ENCODE measurements around the gene TRAPPC4. TPM values are rescaled to one million over a fixed set of nuclear protein-coding genes. Genes with fewer than 3 reads are reported as not detected.
"Not testable (repeated sequence)": the region's sequence is repeated elsewhere in the genome, so short reads cannot be mapped to it uniquely, and the experiment has no call there.

Gene TRAPPC4
- total RNA-seq, 4 donors from 2014 or later, result 37.4 to 105 (median 74.8) TPM

GRCh38 chr11:119016216-119017009 lies 2.2 kb upstream of the TRAPPC4 start:
- H3K9me3 ChIP-seq, result no peaks in the 10 kb centered on the region
- H3K4me3 ChIP-seq, result peak overlapping the region in 1 of 4 donors; percentile 99
- no peak for TF ChIP-seq POLR2A (IDR thresholded peaks at IDR 0.05)
- TF ChIP-seq, protein P1, sequence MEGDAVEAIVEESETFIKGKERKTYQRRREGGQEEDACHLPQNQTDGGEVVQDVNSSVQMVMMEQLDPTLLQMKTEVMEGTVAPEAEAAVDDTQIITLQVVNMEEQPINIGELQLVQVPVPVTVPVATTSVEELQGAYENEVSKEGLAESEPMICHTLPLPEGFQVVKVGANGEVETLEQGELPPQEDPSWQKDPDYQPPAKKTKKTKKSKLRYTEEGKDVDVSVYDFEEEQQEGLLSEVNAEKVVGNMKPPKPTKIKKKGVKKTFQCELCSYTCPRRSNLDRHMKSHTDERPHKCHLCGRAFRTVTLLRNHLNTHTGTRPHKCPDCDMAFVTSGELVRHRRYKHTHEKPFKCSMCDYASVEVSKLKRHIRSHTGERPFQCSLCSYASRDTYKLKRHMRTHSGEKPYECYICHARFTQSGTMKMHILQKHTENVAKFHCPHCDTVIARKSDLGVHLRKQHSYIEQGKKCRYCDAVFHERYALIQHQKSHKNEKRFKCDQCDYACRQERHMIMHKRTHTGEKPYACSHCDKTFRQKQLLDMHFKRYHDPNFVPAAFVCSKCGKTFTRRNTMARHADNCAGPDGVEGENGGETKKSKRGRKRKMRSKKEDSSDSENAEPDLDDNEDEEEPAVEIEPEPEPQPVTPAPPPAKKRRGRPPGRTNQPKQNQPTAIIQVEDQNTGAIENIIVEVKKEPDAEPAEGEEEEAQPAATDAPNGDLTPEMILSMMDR (IDR thresholded peaks at IDR 0.05), result no peak
- TF ChIP-seq POLR2AphosphoS5 (IDR thresholded peaks at IDR 0.05), result no peak
- TF ChIP-seq EP300 (IDR thresholded peaks at IDR 0.05; ENCODE audit: low read depth), result no peak
- 63 to 67% methylated on average over 10 to 14 of the region's 14 CpGs for WGBS, 2 donors (ENCODE audit: low coverage in 1 of 2)
- H3K27ac ChIP-seq, result peak overlapping the region in 2 of 4 donors; percentile 88 to 95
- in situ Hi-C loops (cut with MboI; ENCODE audit: low pct_ligation_motif_present in 1 of 4, low pct_unique_long_range_greater_than_20kb in 1 of 4, low sequenced_read_pairs in 3 of 4) (no loop called here), intact Hi-C loops (cut with DNase I; ENCODE audit: low total_unique reads) (no loop called here)
- DNase-seq, result no peak
- H3K27me3 ChIP-seq, result no peaks in the 10 kb centered on the region
- H3K4me1 ChIP-seq, result peaks cover 23 to 44% (median 40%) of the 10 kb centered on the region in 4 donors
- peaks cover 0 to 47% (median 13%) of the 10 kb centered on the region in 4 donors for H3K36me3 ChIP-seq

GRCh38 chr11:119017377-119017776 lies 1.2 kb upstream of the TRAPPC4 start:
- H3K4me1 ChIP-seq, result peaks cover 27 to 54% (median 49%) of the 10 kb centered on the region in 4 donors
- 0 to 3% methylated on average over 6 to 10 of the region's 10 CpGs for WGBS, 2 donors (ENCODE audit: low coverage in 1 of 2)
- intact Hi-C loops (cut with DNase I; ENCODE audit: low total_unique reads), result not testable (repeated sequence)

DNA sequence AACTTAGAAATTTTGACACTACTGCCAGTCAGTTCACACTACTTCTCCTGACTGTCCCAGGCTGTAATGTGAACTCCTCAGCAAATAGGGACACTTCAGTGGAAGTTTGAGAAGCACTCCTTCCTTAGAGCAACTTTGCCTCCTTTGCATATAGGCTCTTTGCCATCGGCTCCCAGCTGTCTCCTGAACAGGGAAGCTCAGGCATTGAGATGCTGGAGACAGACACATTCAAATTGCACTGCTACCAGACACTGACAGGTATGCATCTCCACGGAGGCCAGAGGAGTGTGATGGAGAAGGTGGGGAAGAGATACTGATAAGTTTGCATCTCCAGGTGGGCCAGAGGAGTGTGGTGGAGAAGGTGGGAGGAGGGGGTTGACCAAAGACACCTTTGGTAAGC lies 1.4 kb downstream of the TRAPPC4 start:
- DNase-seq, result no peak
- H3K4me3 ChIP-seq, result peak overlapping the region in 3 of 4 donors; percentile 85 to 99 (median 88)
- intact Hi-C loops (cut with DNase I; ENCODE audit: low total_unique reads), result no loop called here
- peaks cover 27 to 71% (median 54%) of the 10 kb centered on the region in 4 donors for H3K4me1 ChIP-seq
- in situ Hi-C loops (cut with MboI; ENCODE audit: low pct_ligation_motif_present in 1 of 4, low pct_unique_long_range_greater_than_20kb in 1 of 4, low sequenced_read_pairs in 3 of 4), result no loop called here
- no peaks in the 10 kb centered on the region for H3K9me3 ChIP-seq
- H3K36me3 ChIP-seq, result peaks cover 0 to 24% (median 8%) of the 10 kb centered on the region in 4 donors
- WGBS, 2 donors (ENCODE audit: low coverage in 1 of 2), result 25 to 29% methylated on average over 1 to 2 of the region's 2 CpGs
- TF ChIP-seq, protein P1 (IDR thresholded peaks at IDR 0.05), result no peak
- TF ChIP-seq EP300 (IDR thresholded peaks at IDR 0.05; ENCODE audit: low read depth) (no peak), POLR2AphosphoS5 (IDR thresholded peaks at IDR 0.05) (no peak), POLR2A (IDR thresholded peaks at IDR 0.05) (no peak)
- peak overlapping the region; percentile 88 to 96 (median 95) for H3K27ac ChIP-seq
- no peaks in the 10 kb centered on the region for H3K27me3 ChIP-seq

More at GRCh38 chr11:119017377-119017776, 1.2 kb upstream of the TRAPPC4 start:
- in situ Hi-C loops (cut with MboI; ENCODE audit: low pct_ligation_motif_present in 1 of 4, low pct_unique_long_range_greater_than_20kb in 1 of 4, low sequenced_read_pairs in 3 of 4); H3K9me3 ChIP-seq; DNase-seq; H3K27me3 ChIP-seq: not testable (repeated sequence)
- Histone ChIP-seq H3K27ac (peak overlapping the region; percentile 88 to 96 (median 95)), H3K36me3 (peaks cover 0 to 38% (median 13%) of the 10 kb centered on the region in 4 donors), H3K4me3 (peak overlapping the region; percentile 62 to 99 (median 86))

DNA sequence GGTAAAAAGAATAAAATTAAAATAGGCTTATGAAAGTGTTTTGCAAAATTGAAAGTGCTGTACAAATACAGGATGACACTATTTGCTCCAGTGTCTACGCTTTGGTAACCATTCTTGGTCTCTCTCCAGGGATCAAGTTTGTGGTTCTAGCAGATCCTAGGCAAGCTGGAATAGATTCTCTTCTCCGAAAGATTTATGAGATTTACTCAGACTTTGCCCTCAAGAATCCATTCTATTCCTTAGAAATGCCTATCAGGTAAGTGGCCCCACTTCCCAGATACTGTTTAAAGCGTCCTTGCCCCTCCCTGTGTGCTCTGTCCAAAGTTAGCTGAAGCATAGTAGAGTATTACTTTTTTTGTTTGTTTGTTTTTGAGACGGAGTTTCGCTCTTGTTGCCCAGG lies 3.1 kb downstream of the TRAPPC4 start:
- H3K36me3 ChIP-seq, result peaks cover 0 to 10% (median 2%) of the 10 kb centered on the region in 4 donors
- H3K4me1 ChIP-seq, result peaks cover 24 to 60% (median 45%) of the 10 kb centered on the region in 4 donors
- intact Hi-C loops (cut with DNase I; ENCODE audit: low total_unique reads), result no loop called here
- in situ Hi-C loops (cut with MboI; ENCODE audit: low pct_ligation_motif_present in 1 of 4, low pct_unique_long_range_greater_than_20kb in 1 of 4, low sequenced_read_pairs in 3 of 4), result no loop called here
- H3K27ac ChIP-seq, result peak overlapping the region; percentile 59 to 95 (median 80)
- H3K27me3 ChIP-seq, result no peaks in the 10 kb centered on the region
- 58% methylated on average over 4 to 5 of the region's 5 CpGs for WGBS, 2 donors (ENCODE audit: low coverage in 1 of 2)
- H3K4me3 ChIP-seq, result peak overlapping the region in 1 of 4 donors; percentile 0
- no peaks in the 10 kb centered on the region for H3K9me3 ChIP-seq
- no peak for TF ChIP-seq POLR2A (IDR thresholded peaks at IDR 0.05)
- TF ChIP-seq POLR2AphosphoS5 (IDR thresholded peaks at IDR 0.05), result no peak
- TF ChIP-seq, protein P1 (IDR thresholded peaks at IDR 0.05), result no peak
- no peak for TF ChIP-seq EP300 (IDR thresholded peaks at IDR 0.05; ENCODE audit: low read depth)
- no peak for DNase-seq

Data from transverse colon (tissue), 4 donors.